ENCODE results near the gene CEPT1. TPM values are rescaled to one million over a fixed set of nuclear protein-coding genes. Genes with fewer than 3 reads are reported as not detected.

The CEPT1 gene
- total and polyA plus RNA-seq, 2 of the 8 experiments (the other 6 are each of a cell fraction or from before 2014, with no cell fraction given) = 18.5 to 28.6 TPM

GRCh38 chr1:111193712-111194480 is 53.9 kb downstream of the CEPT1 start:
- Histone ChIP-seq H3K56ac (replicated peaks; ENCODE audit: insufficient read length, low read depth, low read length) (no peak overlapping the region), H3K23me2 (ENCODE audit: low read depth, low read length) (no peaks in the 10 kb centered on the region), H2BK15ac (ENCODE audit: low read length) (no peak overlapping the region), H2BK20ac (ENCODE audit: low read length) (no peak overlapping the region), H4K5ac (ENCODE audit: insufficient read length, low read depth, low read length) (no peak overlapping the region), H3K27ac (ENCODE audit: low read depth, low read length) (no peak overlapping the region), H3K27me3 (replicated peaks in 1 of 4; ENCODE audit: control insufficient read depth in 3 of 4, extremely low read depth in 1 of 4, insufficient read depth in 3 of 4, low read length in 3 of 4) (no peaks in the 10 kb centered on the region), H3K18ac (ENCODE audit: extremely low read depth, low read length) (no peak overlapping the region), H4K20me1 (replicated peaks in 1 of 2; ENCODE audit: control insufficient read depth in 1 of 2, insufficient read depth in 2 of 2, low read length in 2 of 2) (no peaks in the 10 kb centered on the region), H3K4me3 (ENCODE audit: extremely low read depth in 1 of 4, insufficient read depth in 2 of 4, low read depth in 3 of 4, low read length in 4 of 4) (no peak overlapping the region), H3K4me1 (replicated peaks in 1 of 4; ENCODE audit: control insufficient read depth in 3 of 4, insufficient read depth in 4 of 4, low read length in 3 of 4) (no peaks in the 10 kb centered on the region), H2BK5ac (ENCODE audit: low read depth, low read length) (no peak overlapping the region), H2AK5ac (ENCODE audit: low read depth, low read length) (no peak overlapping the region), H4K91ac (replicated peaks; ENCODE audit: insufficient read length, low read length) (no peak overlapping the region), H4K8ac (ENCODE audit: extremely low read depth, insufficient read depth, low read length) (no peak overlapping the region), H2AFZ (ENCODE audit: low read length) (no peak overlapping the region), H3K9ac (replicated peaks in 1 of 4; ENCODE audit: extremely low read depth in 1 of 4, low read depth in 3 of 4, low read length in 3 of 4) (no peak overlapping the region), H2BK120ac (replicated peaks; ENCODE audit: low read depth, low read length) (no peak overlapping the region), H3K4me2 (ENCODE audit: insufficient read depth in 1 of 2, low read depth in 2 of 2, low read length in 2 of 2) (no peak overlapping the region), H3K4ac (replicated peaks; ENCODE audit: insufficient read length, low read depth, low read length) (no peak overlapping the region), H3K23ac (ENCODE audit: insufficient read length) (no peak overlapping the region), H3K79me2 (ENCODE audit: control insufficient read depth in 1 of 2, insufficient read depth in 2 of 2, low read length in 2 of 2) (no peaks in the 10 kb centered on the region), H3K36me3 (ENCODE audit: control insufficient read depth in 2 of 4, insufficient read depth in 4 of 4, low read length in 3 of 4) (no peaks in the 10 kb centered on the region; a peak in 1 of 8 replicates), H2BK12ac (ENCODE audit: low read depth, low read length) (no peak overlapping the region), H3K9me3 (ENCODE audit: insufficient read depth in 2 of 2, low read depth in 1 of 2, low read length in 1 of 2) (no peaks in the 10 kb centered on the region), H3K14ac (ENCODE audit: insufficient read length) (no peak overlapping the region), H3K79me1 (ENCODE audit: low read depth, low read length) (no peaks in the 10 kb centered on the region)
- DNase-seq (ENCODE audit: low read depth in 1 of 2, low spot score in 2 of 2) = no peak
- ChIA-PET POLR2A (ENCODE audit: partially characterized antibody) (no interaction called here), CTCF (ENCODE audit: partially characterized antibody) (interaction anchor here (1.0 to 6.4 kb wide), 3 partner anchors 25 to 206 kb away, joined by 3 to 50 read pairs (median 3); no protein-coding TSS in a partner anchor)
- FAIRE-seq = no peak
- 89% methylated on average over 3 of the region's 3 CpGs; no CpG with 5 or more reads in 1 of the 2 experiments for WGBS, 2 experiments (ENCODE audit: extremely low coverage in 1 of 2, insufficient coverage in 1 of 2, insufficient read length in 1 of 2, insufficient replicate concordance in 2 of 2, low coverage in 1 of 2, low lambda C conversion rate in 2 of 2, missing lambda C conversion rate in 1 of 2)
- TF ChIP-seq KDM4A (IDR thresholded peaks at IDR 0.05; ENCODE audit: low read depth, low read length, severe bottlenecking) (no peak), SP2 (IDR thresholded peaks at IDR 0.05; ENCODE audit: low read length) (no peak), ZNF274 (IDR thresholded peaks at IDR 0.05; ENCODE audit: borderline replicate concordance, extremely low read depth, low read length) (no peak), CHD1 (IDR thresholded peaks at IDR 0.05; ENCODE audit: low read depth, low read length) (no peak), SRF (IDR thresholded peaks at IDR 0.05; ENCODE audit: low read depth, low read length) (no peak), SIX5 (IDR thresholded peaks at IDR 0.05; ENCODE audit: low read depth, low read length) (no peak), YY1 (IDR thresholded peaks at IDR 0.05; ENCODE audit: low read depth, low read length) (no peak), ASH2L (IDR thresholded peaks at IDR 0.05; ENCODE audit: low read length) (no peak)
